MG63 (cell line): Measurements from ENCODE around the gene TNIK. TPM values are rescaled to one million over a fixed set of nuclear protein-coding genes. Genes with fewer than 3 reads are reported as not detected.
"Not testable (repeated sequence)": the region's sequence is repeated elsewhere in the genome, so short reads cannot be mapped to it uniquely, and the experiment has no call there.

ENCODE experiments used
- DNase-seq: peaks from one replicate; pipeline ENCODE4 v3.0.0-alpha.2; 2020
- H3K27me3 ChIP-seq: fragments of 250-450 bp; sonication (Bioruptor Pico); 2 replicates; pipeline ENCODE4 v1.5.1; 2020; ENCODE audit warnings: mild to moderate bottlenecking, moderate library complexity
- H3K36me3 ChIP-seq: fragments of 250-450 bp; sonication (Bioruptor Pico); 2 replicates; pipeline ENCODE4 v1.5.1; 2020; ENCODE audit warnings: mild to moderate bottlenecking, moderate library complexity
- H3K4me3 ChIP-seq: fragments of 250-450 bp; sonication (Bioruptor Pico); 2 replicates; pipeline ENCODE4 v1.5.1; 2020; ENCODE audit warnings: mild to moderate bottlenecking, moderate library complexity
- H3K9me3 ChIP-seq: fragments of 250-450 bp; sonication (Bioruptor Pico); 2 replicates; pipeline ENCODE4 v1.5.1; 2020; ENCODE audit warnings: mild to moderate bottlenecking, moderate library complexity
- total RNA-seq: library from RNA; depleted of rRNA; stranded (reverse); fragments of >200 nt; shearing (Covaris generic); gene quantifications from 2 replicates; pipeline ENCODE4 v1.2.3, GENCODE V29; 2014; ENCODE audit warnings: low replicate concordance

Gene TNIK
- total RNA-seq, 1 experiment from 2014 or later, result 0.07 TPM

DNA sequence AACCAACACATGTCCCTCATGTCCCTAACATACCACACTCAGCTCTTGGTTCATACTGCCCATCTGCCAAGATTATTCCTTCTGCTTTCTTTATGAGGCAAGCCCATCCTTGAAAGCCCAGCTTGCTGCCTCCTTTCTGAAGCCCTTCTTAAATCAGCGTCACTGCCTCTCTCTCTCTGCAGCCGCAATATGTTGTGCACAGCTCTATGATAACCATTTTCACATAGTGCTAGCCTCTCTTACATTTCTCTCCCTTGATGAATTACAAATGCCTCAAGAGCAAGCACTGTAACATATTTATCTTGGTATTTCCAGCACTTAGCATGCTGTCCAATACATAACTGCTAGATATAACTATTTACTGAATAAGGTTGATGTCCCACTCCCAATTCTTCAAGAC lies 86.5 kb downstream of the TNIK start:
- no peaks in the 10 kb centered on the region for H3K36me3 ChIP-seq
- H3K4me3 ChIP-seq, result no peak overlapping the region
- no peak for DNase-seq
- H3K27me3 ChIP-seq, result no peaks in the 10 kb centered on the region; the same call in 1 of the 2 replicates
- H3K9me3 ChIP-seq, result no peaks in the 10 kb centered on the region

DNA sequence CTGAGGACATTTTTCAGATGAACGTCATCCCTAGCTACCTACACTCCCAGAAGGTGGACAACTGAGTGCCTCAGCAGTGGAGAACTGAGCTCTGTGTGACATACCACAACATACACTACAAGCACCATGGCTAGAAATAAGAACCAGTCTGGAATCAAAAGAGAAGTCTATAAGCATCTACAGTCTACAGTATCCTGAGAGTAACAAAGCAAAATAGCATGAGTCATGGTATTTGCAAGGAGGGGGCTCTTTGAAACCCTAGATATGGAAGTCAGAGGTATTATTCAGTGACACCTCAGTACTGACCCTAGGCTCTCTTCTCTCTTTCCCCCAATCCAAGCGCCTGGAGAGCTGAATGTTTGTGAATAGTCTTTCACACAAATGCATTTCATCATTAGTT lies 87.5 kb downstream of the TNIK start:
- Histone ChIP-seq H3K27me3 (no peaks in the 10 kb centered on the region; the same call in 1 of the 2 replicates), H3K9me3 (no peaks in the 10 kb centered on the region), H3K36me3 (no peaks in the 10 kb centered on the region), H3K4me3 (no peak overlapping the region)
- DNase-seq, result no peak

DNA sequence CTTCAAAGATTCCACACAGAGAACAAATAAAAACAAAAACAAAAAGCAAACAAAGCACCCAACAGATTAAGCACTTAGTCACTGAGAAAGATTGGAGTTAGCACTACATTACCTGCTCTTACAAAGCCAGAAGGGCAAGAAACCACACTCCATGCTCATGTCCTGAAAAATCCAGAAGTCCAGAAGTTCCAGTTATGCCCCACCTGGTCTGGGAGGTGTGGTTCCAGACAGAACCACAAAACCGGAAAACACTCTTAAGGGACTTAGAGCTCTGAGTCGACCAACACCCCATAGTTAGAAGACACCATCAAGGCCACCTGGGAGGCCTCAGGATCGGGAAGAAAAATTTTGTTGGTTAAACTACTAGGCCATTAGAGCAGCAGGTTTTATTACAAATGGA lies 88.9 kb downstream of the TNIK start:
- no peak for DNase-seq
- Histone ChIP-seq H3K4me3 (no peak overlapping the region), H3K27me3 (no peaks in the 10 kb centered on the region; the same call in 1 of the 2 replicates), H3K36me3 (no peaks in the 10 kb centered on the region), H3K9me3 (no peaks in the 10 kb centered on the region)

DNA sequence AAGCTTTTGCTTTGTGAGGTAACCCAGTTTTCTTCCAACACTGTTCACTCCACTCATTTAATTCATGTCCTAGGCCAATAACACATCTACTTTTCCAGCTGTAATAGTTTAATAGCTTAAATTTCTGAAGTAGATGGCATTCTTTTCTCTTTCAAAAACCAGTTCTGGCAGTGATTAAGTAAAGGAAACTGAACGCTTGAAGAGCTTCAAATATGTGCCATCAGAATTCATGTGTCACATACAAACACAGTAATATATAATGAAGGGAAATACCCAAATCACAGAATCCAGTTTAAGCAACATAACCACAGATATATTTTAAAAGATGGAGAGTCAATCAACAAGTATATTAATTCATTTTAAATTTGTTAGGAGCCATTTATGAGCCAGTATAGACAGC lies 91.0 kb downstream of the TNIK start:
- DNase-seq, result no peak
- Histone ChIP-seq H3K9me3 (no peaks in the 10 kb centered on the region), H3K27me3 (no peaks in the 10 kb centered on the region; the same call in 1 of the 2 replicates), H3K4me3 (no peak overlapping the region), H3K36me3 (no peaks in the 10 kb centered on the region)

DNA sequence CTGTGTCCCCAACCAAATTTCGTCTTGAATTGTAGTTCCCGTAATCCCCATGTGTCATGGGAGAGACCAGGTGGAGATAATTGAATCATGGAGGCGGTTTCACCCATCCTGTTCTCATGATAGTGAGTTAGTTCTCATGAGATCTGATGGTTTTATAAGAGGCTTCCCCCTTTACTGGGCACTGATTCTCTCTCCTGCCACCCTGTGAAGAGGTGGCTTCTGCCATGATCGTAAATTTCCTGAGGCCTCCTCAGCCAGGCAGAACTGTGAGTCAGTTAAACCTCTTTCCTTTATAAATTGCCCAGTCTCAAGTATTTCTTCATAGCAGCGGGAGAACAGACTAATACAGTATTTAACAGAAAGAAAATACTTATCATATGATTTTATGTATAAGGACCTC lies 93.5 kb downstream of the TNIK start:
- not testable (repeated sequence) for DNase-seq, H3K27me3 ChIP-seq, H3K4me3 ChIP-seq, H3K9me3 ChIP-seq, H3K36me3 ChIP-seq

DNA sequence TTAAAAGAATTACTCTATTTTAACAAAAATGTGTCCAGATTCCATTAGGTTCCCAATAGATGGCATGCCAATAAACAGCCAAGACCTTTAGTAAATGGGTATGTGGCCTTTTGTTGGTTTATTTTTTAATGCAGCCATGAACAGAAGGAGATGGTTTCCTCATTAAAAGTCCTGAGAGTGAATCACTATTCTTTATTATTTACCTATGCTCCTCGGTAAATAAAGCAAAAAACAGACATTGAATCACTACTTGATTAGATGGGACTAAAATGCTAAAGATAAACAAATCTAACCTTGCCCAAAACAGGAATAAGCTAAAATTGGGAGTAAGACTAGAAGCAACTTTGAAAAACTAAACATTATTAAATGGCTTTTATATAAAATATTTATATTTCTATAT lies 94.2 kb downstream of the TNIK start:
- no peak overlapping the region for H3K4me3 ChIP-seq
- H3K9me3 ChIP-seq, result no peaks in the 10 kb centered on the region
- H3K36me3 ChIP-seq, result no peaks in the 10 kb centered on the region
- no peaks in the 10 kb centered on the region; the same call in none of the 2 replicates for H3K27me3 ChIP-seq
- DNase-seq, result no peak

DNA sequence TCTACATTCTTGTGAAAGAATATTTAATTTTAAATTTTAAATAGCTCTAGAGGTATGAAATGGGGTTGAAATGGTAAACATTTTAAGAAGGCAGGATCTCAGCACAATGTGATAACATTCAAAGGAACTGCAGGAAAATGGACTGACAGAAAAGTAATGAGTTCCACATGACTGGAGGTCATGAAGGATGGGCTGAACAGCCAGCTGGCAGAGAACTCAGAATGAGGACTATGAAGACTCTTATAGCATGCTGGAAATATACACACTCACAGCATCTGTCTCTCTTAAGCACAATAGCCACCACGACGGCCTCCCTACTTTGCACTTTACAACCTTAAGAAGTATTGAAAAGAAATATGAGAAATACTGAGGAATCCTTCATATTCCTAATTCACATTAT lies 94.7 kb downstream of the TNIK start:
- DNase-seq, result no peak
- no peaks in the 10 kb centered on the region for H3K9me3 ChIP-seq
- no peaks in the 10 kb centered on the region for H3K36me3 ChIP-seq
- H3K27me3 ChIP-seq, result no peaks in the 10 kb centered on the region; the same call in none of the 2 replicates
- H3K4me3 ChIP-seq, result no peak overlapping the region

DNA sequence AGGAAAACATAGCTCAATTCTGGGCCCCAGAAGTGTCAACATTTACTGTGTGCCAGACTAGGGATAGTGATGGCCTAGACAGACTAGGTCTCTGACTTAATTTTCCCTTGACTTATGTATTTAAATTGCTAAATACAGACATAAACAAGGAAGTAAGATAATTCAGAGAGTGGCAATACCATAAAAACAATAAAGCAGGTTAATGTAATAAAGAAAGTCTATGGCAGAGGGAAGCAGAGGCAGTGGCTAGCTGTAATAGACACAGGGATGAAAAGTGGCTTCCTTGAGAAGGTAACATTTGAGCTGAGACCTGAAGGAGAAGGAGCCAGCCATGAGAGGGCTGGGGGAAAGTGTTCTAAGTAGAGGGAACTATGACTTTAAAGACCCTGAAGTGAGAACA lies 95.7 kb downstream of the TNIK start:
- Histone ChIP-seq H3K9me3 (no peaks in the 10 kb centered on the region), H3K36me3 (no peaks in the 10 kb centered on the region), H3K4me3 (no peak overlapping the region), H3K27me3 (no peaks in the 10 kb centered on the region; the same call in none of the 2 replicates)
- DNase-seq, result no peak

DNA sequence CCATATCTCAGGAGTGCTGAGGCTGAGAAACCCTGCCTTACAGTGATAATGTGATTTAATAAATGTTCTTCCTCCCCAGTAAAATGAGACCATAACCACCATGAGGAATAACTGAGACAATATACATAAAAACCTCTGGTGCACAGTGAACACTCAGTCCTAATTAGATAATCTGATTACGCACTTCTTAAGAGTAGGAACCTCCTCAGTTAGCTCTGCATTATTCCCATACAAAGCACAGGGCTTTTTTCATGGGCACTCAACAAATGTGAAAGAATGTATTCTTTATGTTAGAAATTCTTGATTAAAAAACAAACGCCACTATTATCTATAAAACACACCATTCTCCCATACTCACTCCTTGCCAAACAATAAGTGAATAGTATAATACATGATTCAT lies 97.0 kb downstream of the TNIK start:
- Histone ChIP-seq H3K9me3 (no peaks in the 10 kb centered on the region), H3K27me3 (no peaks in the 10 kb centered on the region; the same call in 1 of the 2 replicates), H3K36me3 (no peaks in the 10 kb centered on the region), H3K4me3 (no peak overlapping the region)
- no peak for DNase-seq

DNA sequence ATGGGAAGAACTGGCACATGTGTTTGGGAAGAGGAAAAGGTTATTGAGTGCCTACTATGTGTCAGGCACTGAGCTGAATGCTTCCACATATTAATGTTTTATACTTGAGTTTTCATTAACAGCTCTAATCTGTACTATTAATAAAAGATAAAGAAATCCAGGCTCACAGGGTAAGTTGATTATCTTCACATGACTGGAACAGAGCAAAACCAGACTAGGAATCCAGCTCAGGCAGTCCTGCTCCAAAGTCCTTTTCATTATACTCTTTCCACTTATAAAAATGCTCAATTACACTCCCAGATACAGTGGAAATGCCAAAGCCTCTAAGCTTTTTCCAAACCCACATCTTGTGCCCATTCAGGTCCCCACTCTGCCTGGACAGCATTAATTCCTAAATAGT lies 97.6 kb downstream of the TNIK start:
- Histone ChIP-seq H3K9me3 (no peaks in the 10 kb centered on the region), H3K4me3 (no peak overlapping the region), H3K27me3 (no peaks in the 10 kb centered on the region; the same call in 1 of the 2 replicates), H3K36me3 (no peaks in the 10 kb centered on the region)
- no peak for DNase-seq

DNA sequence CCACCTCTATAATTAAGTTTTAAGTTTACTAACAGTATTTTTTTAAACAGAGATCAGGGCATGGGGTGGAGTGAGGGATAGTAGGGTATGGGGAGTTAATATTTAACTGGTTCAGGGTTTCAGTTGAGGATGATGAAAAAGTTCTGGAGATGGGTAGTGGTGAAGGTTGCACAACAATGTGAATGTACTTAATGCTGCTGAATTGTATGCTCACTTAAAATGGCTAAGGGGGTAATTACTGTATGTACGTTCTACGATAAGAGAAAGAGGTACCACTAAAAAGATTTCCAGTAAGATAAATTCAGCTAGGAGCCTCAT lies 101.4 kb downstream of the TNIK start:
- no peaks in the 10 kb centered on the region for H3K9me3 ChIP-seq
- H3K4me3 ChIP-seq, result no peak overlapping the region
- no peak for DNase-seq
- no peaks in the 10 kb centered on the region; the same call in 1 of the 2 replicates for H3K27me3 ChIP-seq
- no peaks in the 10 kb centered on the region for H3K36me3 ChIP-seq

DNA sequence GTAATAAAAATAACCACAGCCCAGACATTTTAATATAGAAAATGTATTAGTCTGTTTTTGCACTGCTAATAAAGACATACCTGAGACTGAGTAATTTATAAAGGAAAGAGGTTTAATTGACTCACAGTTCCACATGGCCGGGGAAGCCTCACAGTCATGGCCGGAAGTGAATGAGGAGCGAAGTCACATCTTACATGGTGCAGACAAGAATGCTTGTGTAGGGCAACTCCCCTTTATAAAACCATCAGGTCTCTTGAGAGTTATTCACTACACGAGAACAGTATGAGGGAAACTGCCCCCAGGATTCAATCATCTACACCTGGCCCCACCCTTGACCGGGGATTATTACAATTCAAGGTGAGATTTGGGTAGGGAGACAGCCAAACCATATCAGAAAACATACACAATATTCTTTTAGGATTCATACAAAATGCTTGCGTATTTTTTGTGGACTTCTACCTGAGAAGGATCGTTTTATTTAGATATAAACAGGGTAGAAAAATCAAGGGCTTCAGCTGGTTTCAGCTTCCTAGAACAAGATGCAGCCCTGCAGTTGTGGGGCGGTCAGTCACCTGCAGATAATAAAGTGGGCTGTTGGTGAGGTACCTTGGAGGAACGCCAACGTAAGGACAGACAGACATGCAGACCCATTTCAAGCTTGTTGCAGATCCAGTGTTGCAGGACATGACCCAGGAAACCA lies 101.9 kb downstream of the TNIK start:
- Histone ChIP-seq H3K4me3 (no peak overlapping the region), H3K36me3 (no peaks in the 10 kb centered on the region), H3K9me3 (no peaks in the 10 kb centered on the region), H3K27me3 (no peaks in the 10 kb centered on the region; the same call in 1 of the 2 replicates)
- no peak for DNase-seq

DNA sequence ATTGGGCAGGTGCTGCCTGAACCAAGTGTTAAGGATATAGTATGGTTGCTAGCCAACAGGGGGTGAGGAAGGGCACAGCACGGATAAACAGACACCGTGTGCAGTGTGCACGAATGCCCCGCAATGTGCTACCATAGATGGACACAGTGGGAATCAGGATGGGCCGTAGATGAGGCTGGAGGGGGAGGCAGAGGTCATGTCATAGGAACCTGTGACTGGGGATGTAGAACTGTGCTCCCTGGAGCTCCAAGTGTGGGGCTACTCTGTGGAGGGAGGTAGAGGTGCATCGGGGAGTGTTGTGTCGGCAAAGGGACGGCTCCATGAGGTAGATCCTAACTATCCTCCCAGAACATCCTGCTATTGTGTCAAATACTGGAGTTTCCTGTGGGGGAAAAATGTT lies 102.5 kb downstream of the TNIK start:
- Histone ChIP-seq H3K9me3 (no peaks in the 10 kb centered on the region), H3K4me3 (no peak overlapping the region), H3K36me3 (no peaks in the 10 kb centered on the region)

DNA sequence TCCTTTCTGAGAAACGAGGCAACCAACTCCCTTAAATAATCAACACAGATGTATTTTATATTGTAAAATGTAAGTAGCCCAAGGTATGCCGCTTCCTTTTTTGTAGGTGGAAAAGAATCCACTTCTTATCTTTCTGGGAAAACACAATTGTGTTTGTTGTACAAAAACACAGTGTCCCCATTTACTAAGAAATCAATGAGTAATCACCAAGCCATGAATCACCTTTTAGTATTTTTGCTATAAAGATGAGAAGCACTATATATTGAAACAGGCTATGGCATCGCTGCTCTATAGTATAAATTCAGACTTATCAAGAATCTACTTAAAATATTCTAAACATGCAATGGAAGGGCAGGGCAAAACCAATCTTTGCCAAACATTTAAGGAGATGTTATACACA lies 104.0 kb downstream of the TNIK start:
- Histone ChIP-seq H3K4me3 (no peak overlapping the region), H3K36me3 (no peaks in the 10 kb centered on the region), H3K27me3 (no peaks in the 10 kb centered on the region; the same call in 1 of the 2 replicates), H3K9me3 (no peaks in the 10 kb centered on the region)
- no peak for DNase-seq

More for the DNA sequence above, 102.5 kb downstream of the TNIK start:
- no peak for DNase-seq
- no peaks in the 10 kb centered on the region; the same call in 1 of the 2 replicates for H3K27me3 ChIP-seq

DNA sequence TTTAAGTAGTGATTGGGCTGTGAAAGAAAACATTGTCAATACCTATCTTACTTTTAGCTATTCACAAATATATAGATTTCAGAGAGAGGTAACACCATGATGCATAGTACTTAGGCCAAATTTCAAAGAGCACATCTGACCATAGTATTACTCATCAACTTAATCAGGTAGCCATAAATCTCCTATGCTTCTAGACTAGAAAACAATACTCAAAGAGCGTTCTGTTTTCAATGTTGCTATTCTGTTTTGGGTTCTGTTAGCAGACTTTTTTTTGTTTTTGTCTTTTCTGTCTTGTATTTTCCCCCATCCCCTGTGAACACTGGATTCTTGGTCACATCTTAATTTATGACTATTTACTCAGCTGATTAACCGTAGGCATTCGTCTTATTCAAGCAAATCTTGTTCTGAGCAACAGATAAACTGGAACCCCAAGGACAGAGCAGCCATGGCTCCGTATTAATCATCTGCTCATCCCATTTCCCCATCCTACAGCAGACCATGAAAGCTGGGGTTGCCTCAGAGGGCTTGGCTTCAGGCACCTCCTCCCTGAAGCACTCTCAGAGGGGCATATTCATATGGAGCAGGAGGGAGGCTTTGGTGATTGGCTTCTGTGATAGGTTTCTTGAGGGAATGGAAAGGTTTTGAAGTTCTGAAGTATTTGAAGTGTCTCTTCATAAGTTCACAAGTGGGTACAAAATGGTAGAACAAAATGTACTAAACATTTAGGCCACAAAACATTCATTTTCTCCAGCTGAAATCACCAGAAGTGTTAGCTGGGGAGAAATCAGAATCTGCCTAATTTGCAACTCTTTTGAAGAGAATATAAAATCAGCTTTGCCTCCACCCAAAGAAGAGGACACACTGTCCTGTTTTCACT lies 105.3 kb downstream of the TNIK start:
- no peak for DNase-seq

DNA sequence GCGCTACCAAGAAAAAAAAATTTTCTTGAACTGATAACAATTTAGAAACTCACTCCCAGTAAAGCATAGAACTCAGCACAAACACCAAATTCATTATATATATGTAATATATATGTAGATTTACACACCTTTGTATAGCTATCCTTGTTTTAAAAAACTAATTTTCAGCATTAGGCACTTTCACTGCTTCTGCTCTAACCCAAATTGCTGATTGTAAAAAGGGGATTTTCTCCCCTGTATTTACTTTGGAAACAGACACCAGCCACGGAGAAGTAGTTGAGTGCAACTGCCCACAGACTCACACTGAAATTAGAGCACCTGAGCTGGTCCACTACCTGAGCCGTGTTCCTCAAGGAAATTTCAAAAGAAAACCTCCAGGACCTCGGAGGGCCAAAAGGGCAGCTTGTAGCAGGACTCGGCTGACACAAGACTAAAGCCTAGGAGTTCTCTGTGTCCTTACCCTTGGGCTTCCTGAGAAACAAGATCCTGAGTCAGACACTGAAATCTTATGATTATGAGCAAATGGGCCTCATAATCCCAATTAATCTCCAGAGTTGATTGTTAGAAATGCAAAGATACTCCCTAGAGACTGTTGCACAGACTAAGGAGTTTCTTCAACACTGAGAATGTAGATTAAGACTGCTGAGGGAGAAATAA lies 106.0 kb downstream of the TNIK start:
- no peak for DNase-seq
- Histone ChIP-seq H3K27me3 (no peaks in the 10 kb centered on the region), H3K9me3 (no peaks in the 10 kb centered on the region), H3K4me3 (no peak overlapping the region), H3K36me3 (no peaks in the 10 kb centered on the region)

More for the DNA sequence above, 105.3 kb downstream of the TNIK start:
- no peak overlapping the region for H3K4me3 ChIP-seq
- H3K9me3 ChIP-seq, result no peaks in the 10 kb centered on the region
- no peaks in the 10 kb centered on the region for H3K27me3 ChIP-seq
- no peaks in the 10 kb centered on the region for H3K36me3 ChIP-seq

DNA sequence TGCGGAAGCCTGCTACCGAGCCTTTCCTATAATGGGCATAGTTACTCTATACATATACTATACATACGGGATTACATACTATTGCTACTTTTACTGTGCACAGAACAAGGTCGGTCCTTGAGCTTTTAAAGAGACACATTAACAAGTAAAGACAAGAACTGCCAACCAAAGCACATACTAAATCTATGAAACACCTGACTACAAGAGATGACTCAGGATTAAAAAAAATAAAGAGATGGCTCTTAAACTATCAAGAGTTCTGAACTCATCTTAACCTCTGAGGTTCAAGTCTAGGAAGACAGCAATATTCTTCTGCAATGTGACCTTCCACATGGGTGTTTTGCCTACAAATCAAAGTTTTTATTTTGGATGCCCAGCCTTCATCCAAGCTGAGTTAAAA lies 106.8 kb downstream of the TNIK start:
- Histone ChIP-seq H3K9me3 (no peaks in the 10 kb centered on the region), H3K36me3 (no peaks in the 10 kb centered on the region), H3K4me3 (no peak overlapping the region), H3K27me3 (no peaks in the 10 kb centered on the region)
- no peak for DNase-seq
